Ectodermal cell (in vitro differentiated cells): Measurements from ENCODE around the gene SLC22A2. TPM values are rescaled to one million over a fixed set of nuclear protein-coding genes. Genes with fewer than 3 reads are reported as not detected.
"Not testable (repeated sequence)": the region's sequence is repeated elsewhere in the genome, so short reads cannot be mapped to it uniquely, and the experiment has no call there.

Source experiments
- H3K27ac ChIP-seq: 2 replicates; pipeline ENCODE4 v1.7.0; 2013; ENCODE audit warnings: mild to moderate bottlenecking, low read depth, low read length; ENCODE audit not compliant: insufficient read depth, poor library complexity, severe bottlenecking
- H3K27me3 ChIP-seq: 2 replicates; pipeline ENCODE4 v1.7.0; 2013; ENCODE audit warnings: mild to moderate bottlenecking, low read length; ENCODE audit not compliant: insufficient read depth, control insufficient read depth, poor library complexity, severe bottlenecking
- H3K36me3 ChIP-seq: one replicate; pipeline ENCODE4 v1.7.0; 2013; ENCODE audit warnings: low read length; ENCODE audit not compliant: control insufficient read depth, insufficient read depth
- H3K4me1 ChIP-seq: one replicate; pipeline ENCODE4 v1.7.0; 2013; ENCODE audit warnings: low read length; ENCODE audit not compliant: control insufficient read depth, insufficient read depth
- H3K4me3 ChIP-seq: 2 replicates; pipeline ENCODE4 v1.7.0; 2013; ENCODE audit warnings: low read depth, low read length, control low read depth; ENCODE audit not compliant: insufficient read depth
- H3K9me3 ChIP-seq: 2 replicates; pipeline ENCODE4 v1.7.0; 2013; ENCODE audit warnings: mild to moderate bottlenecking, low read length, moderate library complexity; ENCODE audit not compliant: control insufficient read depth
- WGBS, 2 experiments: methylation state at CpG; one replicate each; pipeline ENCODE4 v1.1.7; 2013; ENCODE audit warnings: missing lambda C conversion rate in 2 of 2; 5-methylcytosine and 5-hydroxymethylcytosine counted together
- polyA plus RNA-seq, 4 experiments: library from polyadenylated mRNA; stranded (reverse); fragments of 50-300 nt; gene quantifications; one replicate each; pipeline ENCODE4 v1.2.3, GENCODE V29; 2013

Gene SLC22A2
- polyA plus RNA-seq (2013, experiment 1 of 4) = not detected
- polyA plus RNA-seq (2013, experiment 2 of 4) = not detected
- polyA plus RNA-seq (2013, experiment 3 of 4) = not detected
- polyA plus RNA-seq (2013, experiment 4 of 4) = not detected

GRCh38 chr6:160258346-160259142, at the start of gene SLC22A2:
TSS of gene SLC22A2 (minus strand) at chr6:160258821. CDS start at chr6:160258757, 64 bp downstream.
- no peaks in the 10 kb centered on the region for H3K36me3 ChIP-seq
- 92% methylated on average over 43 of the region's 43 CpGs for WGBS, 2 experiments
- no peaks in the 10 kb centered on the region for H3K9me3 ChIP-seq
- no peak within 1 kb of the TSS for H3K27ac ChIP-seq
- no peak within 1 kb of the TSS for H3K4me3 ChIP-seq
- peaks cover 3% of the 10 kb centered on the region for H3K4me1 ChIP-seq
- no peaks in the 10 kb centered on the region for H3K27me3 ChIP-seq

GRCh38 chr6:160305926-160306713, 47.5 kb upstream of the SLC22A2 start:
- no peaks in the 10 kb centered on the region for H3K4me1 ChIP-seq
- H3K4me3 ChIP-seq = no peak overlapping the region
- H3K36me3 ChIP-seq = no peaks in the 10 kb centered on the region
- H3K27me3 ChIP-seq = no peaks in the 10 kb centered on the region
- no peak overlapping the region for H3K27ac ChIP-seq
- H3K9me3 ChIP-seq = no peaks in the 10 kb centered on the region
- 83 to 84% methylated on average over 7 of the region's 7 CpGs for WGBS, 2 experiments

GRCh38 chr6:160303806-160304205, 45.2 kb upstream of the SLC22A2 start:
- WGBS, 2 experiments = 81 to 91% methylated on average over 2 of the region's 2 CpGs
- no peaks in the 10 kb centered on the region for H3K4me1 ChIP-seq
- H3K36me3 ChIP-seq = no peaks in the 10 kb centered on the region
- no peaks in the 10 kb centered on the region for H3K27me3 ChIP-seq
- no peak overlapping the region for H3K4me3 ChIP-seq
- H3K27ac ChIP-seq = no peak overlapping the region
- no peaks in the 10 kb centered on the region for H3K9me3 ChIP-seq

- 93 to 95% methylated on average over 2 of the region's 2 CpGs for WGBS, 2 experiments
- not testable (repeated sequence) for H3K27ac ChIP-seq, H3K27me3 ChIP-seq, H3K4me1 ChIP-seq, H3K36me3 ChIP-seq, H3K4me3 ChIP-seq, H3K9me3 ChIP-seq
Observed at GRCh38 chr6:160302431-160303082, 43.9 kb upstream of the SLC22A2 start.

GRCh38 chr6:160301339-160301738, 42.7 kb upstream of the SLC22A2 start:
- Histone ChIP-seq H3K9me3 (no peaks in the 10 kb centered on the region), H3K4me1 (no peaks in the 10 kb centered on the region), H3K36me3 (no peaks in the 10 kb centered on the region), H3K27ac (no peak overlapping the region), H3K27me3 (no peaks in the 10 kb centered on the region), H3K4me3 (no peak overlapping the region)
- 94% methylated on average over 4 of the region's 4 CpGs for WGBS, 2 experiments

GRCh38 chr6:160300076-160300695, 41.6 kb upstream of the SLC22A2 start:
- Histone ChIP-seq H3K4me3 (no peak overlapping the region), H3K27ac (no peak overlapping the region), H3K27me3 (no peaks in the 10 kb centered on the region), H3K4me1 (no peaks in the 10 kb centered on the region), H3K9me3 (no peaks in the 10 kb centered on the region), H3K36me3 (no peaks in the 10 kb centered on the region)
- WGBS, 2 experiments = 79 to 81% methylated on average over 15 of the region's 15 CpGs

- no peak overlapping the region for H3K27ac ChIP-seq
- no peaks in the 10 kb centered on the region for H3K9me3 ChIP-seq
- no peaks in the 10 kb centered on the region for H3K36me3 ChIP-seq
- no peaks in the 10 kb centered on the region for H3K4me1 ChIP-seq
- H3K4me3 ChIP-seq = no peak overlapping the region
- 97 to 98% methylated on average over 11 of the region's 11 CpGs for WGBS, 2 experiments
- H3K27me3 ChIP-seq = no peaks in the 10 kb centered on the region
Observed at GRCh38 chr6:160299559-160299958, 40.9 kb upstream of the SLC22A2 start.

- Histone ChIP-seq H3K36me3 (no peaks in the 10 kb centered on the region), H3K27ac (no peak overlapping the region), H3K4me1 (no peaks in the 10 kb centered on the region), H3K27me3 (no peaks in the 10 kb centered on the region), H3K4me3 (no peak overlapping the region), H3K9me3 (no peaks in the 10 kb centered on the region)
- 92 to 95% methylated on average over 8 of the region's 8 CpGs for WGBS, 2 experiments
Observed at GRCh38 chr6:160298121-160298520, 39.5 kb upstream of the SLC22A2 start.

- Histone ChIP-seq H3K27me3 (no peaks in the 10 kb centered on the region), H3K36me3 (no peaks in the 10 kb centered on the region), H3K9me3 (no peaks in the 10 kb centered on the region), H3K27ac (no peak overlapping the region), H3K4me1 (no peaks in the 10 kb centered on the region), H3K4me3 (no peak overlapping the region)
- 84 to 85% methylated on average over 6 of the region's 6 CpGs for WGBS, 2 experiments
Observed at GRCh38 chr6:160297310-160297709, 38.7 kb upstream of the SLC22A2 start.
